HepG2 (cell line): ENCODE results near the gene PAXIP1. TPM values are rescaled to one million over a fixed set of nuclear protein-coding genes. Genes with fewer than 3 reads are reported as not detected.

Experiments
- ATAC-seq: fragments of 200-7000 bp; cut with Tn5 transposase; 3 replicates; pipeline ENCODE4 v1.9.1; 2020; ENCODE audit warnings: mild to moderate bottlenecking, moderate library complexity
- BruUV-seq: library from RNA; stranded (reverse); fragments of 400-500 nt; replicated peaks from 2 replicates; lab custom pipeline; 2021; lab: Mats Ljungman, UMichigan
- CTCF ChIA-PET: fragments of 300-600 bp; formaldehyde crosslinking; extraction: SDS; loops from one replicate; lab custom pipeline; 2021; ENCODE audit warnings: low total read pairs, inconsistent platforms, low intra/inter-chr PET ratio; lab: Yijun Ruan, JAX
- POLR2A ChIA-PET: fragments of 350-600 bp; sonication (Branson Sonifier 250); formaldehyde crosslinking; loops from one replicate; lab custom pipeline; 2020; ENCODE audit warnings: antibody characterized with exemption, inconsistent platforms; lab: Yijun Ruan, JAX
- DNase-seq: peaks from one replicate; pipeline ENCODE4 v3.0.0-alpha.2; 2015; ENCODE audit warnings: low spot score
- FAIRE-seq: peaks from 3 replicates; lab custom pipeline; 2011; peaks lifted over from hg19 to GRCh38; lab: Jason Lieb, UNC
- H2AFZ ChIP-seq: one replicate; pipeline ENCODE4 v1.6.1; 2011; ENCODE audit warnings: low read length, inconsistent platforms
- H3K27ac ChIP-seq: fragments of 300-600 bp; 3 replicates; pipeline ENCODE4 v1.8.0; 2011; ENCODE audit warnings: mixed run types, mild to moderate bottlenecking, mixed read lengths, low read length, inconsistent platforms; ENCODE audit not compliant: insufficient read depth; ENCODE audit errors: extremely low read length
- H3K27me3 ChIP-seq, 2 experiments: fragments of 200-600 bp in 1 of 2; 2 replicates in 1 of 2; 3 replicates in 1 of 2; pipeline versions ENCODE4 v1.6.0 to v1.8.0; 2011; ENCODE audit warnings: low read length in 2 of 2, mild to moderate bottlenecking in 2 of 2, moderate library complexity in 2 of 2, inconsistent platforms in 1 of 2; ENCODE audit not compliant: insufficient read depth in 2 of 2, control insufficient read depth in 1 of 2
- H3K36me3 ChIP-seq, 2 experiments: fragments of 200-600 bp in 1 of 2; replicated peaks in 1 of 2; 2 replicates in 1 of 2; 3 replicates in 1 of 2; pipeline versions ENCODE4 v1.5.1 to v1.8.0; 2011; ENCODE audit warnings: low read length in 2 of 2, inconsistent platforms in 1 of 2; ENCODE audit not compliant: insufficient read depth in 2 of 2, control insufficient read depth in 1 of 2
- H3K4me1 ChIP-seq: 2 replicates; pipeline ENCODE4 v1.5.1; 2012; ENCODE audit warnings: low read length, inconsistent platforms; ENCODE audit not compliant: insufficient read depth
- H3K4me2 ChIP-seq: 2 replicates; pipeline ENCODE4 v1.6.0; 2011; ENCODE audit warnings: low read depth, low read length, inconsistent platforms
- H3K4me3 ChIP-seq, 3 experiments: fragments of 200-600 bp in 1 of 3; sonication (generic), shearing (Covaris generic) in 1 of 3; replicated peaks in 1 of 3; 2 replicates each; pipeline ENCODE4 v1.5.1; 2011 to 2016; ENCODE audit warnings: low read length in 3 of 3, inconsistent platforms in 2 of 3, low read depth in 2 of 3, mild to moderate bottlenecking in 2 of 3, control low read depth in 1 of 3, mixed read lengths in 1 of 3; ENCODE audit not compliant: insufficient read depth in 1 of 3
- H3K79me2 ChIP-seq: one replicate; pipeline ENCODE4 v1.6.1; 2011; ENCODE audit warnings: low read length, inconsistent platforms; ENCODE audit not compliant: insufficient read depth
- H3K9ac ChIP-seq: 2 replicates; pipeline ENCODE4 v1.6.0; 2011; ENCODE audit warnings: mild to moderate bottlenecking, low read depth, low read length, inconsistent platforms; ENCODE audit not compliant: insufficient read depth
- H3K9me3 ChIP-seq: 2 replicates; pipeline ENCODE4 v1.5.1; 2012; ENCODE audit warnings: mild to moderate bottlenecking, low read length
- H4K20me1 ChIP-seq: 2 replicates; pipeline ENCODE4 v1.6.0; 2011; ENCODE audit warnings: inconsistent platforms, mild to moderate bottlenecking, low read length, moderate library complexity; ENCODE audit not compliant: insufficient read depth
- ARNT ChIP-seq: fragments of 450-650 bp; IDR thresholded peaks from 2 replicates; pipeline ENCODE4 v1.6.1; 2017
- BHLHE40 ChIP-seq: IDR thresholded peaks from 2 replicates; pipeline ENCODE4 v1.6.1; 2011; ENCODE audit warnings: low read length, improper control_type of control experiment
- DR1 ChIP-seq: sonication (generic); formaldehyde crosslinking; IDR thresholded peaks from 2 replicates; pipeline ENCODE4 v1.8.0; 2021; ENCODE audit warnings: mild to moderate bottlenecking, missing genetic modification reagents, inconsistent platforms
- HNF1B ChIP-seq: sonication (generic); formaldehyde crosslinking; IDR thresholded peaks from 2 replicates; pipeline ENCODE4 v1.5.1; 2020; ENCODE audit warnings: mild to moderate bottlenecking, moderate library complexity, missing genetic modification reagents
- JARID2 ChIP-seq: sonication (generic); formaldehyde crosslinking; IDR thresholded peaks from 2 replicates; pipeline ENCODE4 v1.8.1; 2023; ENCODE audit warnings: missing genetic modification reagents, inconsistent platforms; ENCODE audit not compliant: insufficient replicate concordance
- MED13 ChIP-seq: sonication (generic); formaldehyde crosslinking; IDR thresholded peaks from 2 replicates; pipeline ENCODE4 v1.5.0; 2020; ENCODE audit warnings: missing genetic modification reagents
- PHF20 ChIP-seq: sonication (generic); formaldehyde crosslinking; IDR thresholded peaks from 2 replicates; pipeline ENCODE4 v1.5.0; 2020; ENCODE audit warnings: mild to moderate bottlenecking, missing genetic modification reagents
- SMAD9 ChIP-seq: sonication (generic); formaldehyde crosslinking; IDR thresholded peaks from 2 replicates; pipeline ENCODE4 v1.5.1; 2020; ENCODE audit warnings: mild to moderate bottlenecking, missing genetic modification reagents
- SRSF1 ChIP-seq: fragments of 200-400 bp; formaldehyde crosslinking; optimal IDR thresholded peaks from 2 replicates; pipeline ENCODE3; 2017; ENCODE audit warnings: mild to moderate bottlenecking, low read depth, low read length, moderate library complexity
- ZMYM4 ChIP-seq: sonication (generic); formaldehyde crosslinking; IDR thresholded peaks from 2 replicates; pipeline ENCODE4 v1.8.1; 2023; ENCODE audit warnings: mild to moderate bottlenecking, missing genetic modification reagents
- ZNF274 ChIP-seq: sonication (generic); formaldehyde crosslinking; IDR thresholded peaks from 2 replicates; pipeline ENCODE4 v1.5.1; 2020; ENCODE audit warnings: mild to moderate bottlenecking, missing genetic modification reagents
- ZNF766 ChIP-seq: sonication (generic); formaldehyde crosslinking; IDR thresholded peaks from 2 replicates; pipeline ENCODE4 v1.5.0; 2020; ENCODE audit warnings: missing genetic modification reagents, borderline replicate concordance
- ZNF790 ChIP-seq: sonication (generic); formaldehyde crosslinking; IDR thresholded peaks from 2 replicates; pipeline ENCODE4 v1.8.0; 2022; ENCODE audit warnings: missing genetic modification reagents, mild to moderate bottlenecking, borderline replicate concordance
- WGBS: methylation state at CpG from one replicate; pipeline ENCODE4 v1.1.6; 2017; ENCODE audit warnings: low lambda C conversion rate; 5-methylcytosine and 5-hydroxymethylcytosine counted together
- in situ Hi-C: cut with HindIII; loops from 2 replicates; pipeline ENCODE4 v1.10.0; 2017; ENCODE audit warnings: low pct_unique_long_range_greater_than_20kb; ENCODE audit not compliant: extremely low pct_ligation_motif_present
- intact Hi-C: fragments of 100-400 bp; cut with micrococcal nuclease; formaldehyde crosslinking; loops from one replicate; pipeline ENCODE4 v1.10.0; 2022; ENCODE audit not compliant: unreplicated experiment
- polyA plus RNA-seq, 8 experiments: library from polyadenylated mRNA; depleted of rRNA in 3 of 8; stranded (reverse) in 7 of 8; unstranded in 1 of 8; fragments of >200 nt; fragmentation: Illumina TruSeq in 4 of 8; extraction: Trizol in 4 of 8; gene quantifications; 2 replicates each; pipeline versions ENCODE4 v1.2.1 to v1.2.3, GENCODE V29; 2011 to 2016; ENCODE audit warnings: low read depth in 4 of 8, missing spikeins in 1 of 8, mixed read lengths in 1 of 8; ENCODE audit not compliant: insufficient read depth in 1 of 8
- total RNA-seq, 5 experiments: library from RNA; depleted of rRNA; stranded (reverse); fragments of >200 nt; fragmentation: Illumina TruSeq; extraction: Trizol; gene quantifications; 2 replicates each; pipeline ENCODE4 v1.2.3, GENCODE V29; 2016; ENCODE audit warnings: low read depth in 1 of 5

Gene PAXIP1
- total and polyA plus RNA-seq, 2 of the 13 experiments (the other 11 are each of a cell fraction or from before 2014, with no cell fraction given) = 11.6 to 16.2 TPM

GRCh38 chr7:155051355-155051754, 48.4 kb upstream of the PAXIP1 start:
- H3K9me3 ChIP-seq = no peaks in the 10 kb centered on the region
- no peaks in the 10 kb centered on the region for H3K4me1 ChIP-seq
- no peaks in the 10 kb centered on the region for H3K79me2 ChIP-seq
- H3K27me3 ChIP-seq = peaks cover 0 to 12% of the 10 kb centered on the region in 2 experiments; a peak in 1 of 5 replicates
- H3K36me3 ChIP-seq = no peaks in the 10 kb centered on the region
- H3K4me2 ChIP-seq = no peak overlapping the region
- no peak overlapping the region for H3K9ac ChIP-seq
- 6% methylated on average over 4 of the region's 4 CpGs for WGBS
- CTCF ChIA-PET = no interaction called here
- DNase-seq (no peak), FAIRE-seq (no peak), ATAC-seq (no peak)
- POLR2A ChIA-PET = no interaction called here
- H3K27ac ChIP-seq = no peak overlapping the region
- intact Hi-C loops = no loop called here
- in situ Hi-C loops = no loop called here
- no peak for TF ChIP-seq ARNT
- no peak for TF ChIP-seq SRSF1
- TF ChIP-seq BHLHE40 = no peak
- no peak for TF ChIP-seq PHF20 (CRISPR knock-in tag)
- TF ChIP-seq MED13 (CRISPR knock-in tag) = no peak
- TF ChIP-seq SMAD9 (CRISPR knock-in tag) = no peak
- TF ChIP-seq ZNF766 (CRISPR knock-in tag) = no peak
- no peak for TF ChIP-seq ZNF274 (CRISPR knock-in tag)
- TF ChIP-seq ZNF790 (CRISPR knock-in tag) = no peak
- TF ChIP-seq DR1 (CRISPR knock-in tag) = no peak
- TF ChIP-seq JARID2 (CRISPR knock-in tag) = no peak
- BruUV-seq = no TSS peak
- no peak overlapping the region for H2AFZ ChIP-seq
- no peaks in the 10 kb centered on the region for H4K20me1 ChIP-seq
- no peak overlapping the region for H3K4me3 ChIP-seq

- CTCF ChIA-PET = no interaction called here
- no peak overlapping the region for H3K4me3 ChIP-seq
- no peaks in the 10 kb centered on the region for H4K20me1 ChIP-seq
- no peaks in the 10 kb centered on the region for H3K36me3 ChIP-seq
- FAIRE-seq (no peak), DNase-seq (no peak), ATAC-seq (no peak)
- H3K9ac ChIP-seq = no peak overlapping the region
- H3K27me3 ChIP-seq = peaks cover 0 to 11% of the 10 kb centered on the region in 2 experiments; a peak in 1 of 5 replicates
- POLR2A ChIA-PET = no interaction called here
- no peak overlapping the region for H3K4me2 ChIP-seq
- no peak overlapping the region for H3K27ac ChIP-seq
- BruUV-seq = no TSS peak
- 14% methylated on average over 4 of the region's 4 CpGs for WGBS
- in situ Hi-C loops = no loop called here
- H3K4me1 ChIP-seq = no peaks in the 10 kb centered on the region
- TF ChIP-seq ZMYM4 (CRISPR knock-in tag) (no peak), HNF1B (CRISPR knock-in tag) (no peak)
- no peak overlapping the region for H2AFZ ChIP-seq
- H3K9me3 ChIP-seq = no peaks in the 10 kb centered on the region
- intact Hi-C loops = no loop called here
- H3K79me2 ChIP-seq = no peaks in the 10 kb centered on the region
Observed at GRCh38 chr7:155048006-155048405, 45.1 kb upstream of the PAXIP1 start.
